PC-9 (cell line): ENCODE results near the gene LAMTOR3.

Source experiments
- CTCF ChIP-seq: fragments of 200-600 bp; sonication (generic); conservative IDR thresholded peaks from 2 replicates; pipeline ENCODE4 v1.6.1; 2017; ENCODE audit warnings: mixed run types, antibody characterized with exemption, mild to moderate bottlenecking, moderate library complexity
- EZH2 ChIP-seq: fragments of 200-600 bp; sonication (generic); IDR thresholded peaks from 2 replicates; pipeline ENCODE4 v1.8.0; 2017; ENCODE audit warnings: antibody characterized with exemption, low read depth

- no peak for TF ChIP-seq CTCF
- no peak for TF ChIP-seq EZH2
These were observed 2.9 kb downstream of the LAMTOR3 start for GRCh38 chr4:99891351-99891750.
